GM12865 (cell line): ENCODE data around the gene PYM1.
"Not testable (repeated sequence)": the region's sequence is repeated elsewhere in the genome, so short reads cannot be mapped to it uniquely, and the experiment has no call there.

ENCODE experiments used
- DNase-seq: peaks from one replicate; pipeline ENCODE4 v3.0.0; 2010; ENCODE audit warnings: low read depth
- H3K4me3 ChIP-seq: 2 replicates; pipeline ENCODE4 v1.5.1; 2011; ENCODE audit warnings: mild to moderate bottlenecking, low read depth, low read length, control low read depth
- CTCF ChIP-seq: IDR thresholded peaks from 2 replicates; pipeline ENCODE4 v1.5.1; 2011; ENCODE audit warnings: low read length, control low read depth, low read depth, inconsistent platforms; ENCODE audit not compliant: insufficient read depth; ENCODE audit errors: missing control alignments

The PYM1 gene

GRCh38 chr12:55865327-55865726, 62.4 kb downstream of the PYM1 start:
- no peak for TF ChIP-seq CTCF
- H3K4me3 ChIP-seq = no peak overlapping the region
- no peak for DNase-seq

GRCh38 chr12:55862931-55863330, 64.8 kb downstream of the PYM1 start:
- DNase-seq, H3K4me3 ChIP-seq: not testable (repeated sequence)

GRCh38 chr12:55862286-55862685, 65.4 kb downstream of the PYM1 start:
- no peak for TF ChIP-seq CTCF
- no peak overlapping the region for H3K4me3 ChIP-seq
- no peak for DNase-seq

GRCh38 chr12:55861871-55862270, 65.8 kb downstream of the PYM1 start:
- TF ChIP-seq CTCF = no peak
- no peak overlapping the region for H3K4me3 ChIP-seq

GRCh38 chr12:55861396-55861795, 66.3 kb downstream of the PYM1 start:
- TF ChIP-seq CTCF = no peak
- no peak for DNase-seq
- no peak overlapping the region for H3K4me3 ChIP-seq

More at GRCh38 chr12:55861871-55862270, 65.8 kb downstream of the PYM1 start:
- no peak for DNase-seq

GRCh38 chr12:55852740-55853139, 75.0 kb downstream of the PYM1 start:
- DNase-seq = no peak
- no peak for TF ChIP-seq CTCF
- no peak overlapping the region for H3K4me3 ChIP-seq
